Measurements from ENCODE around the gene OSBPL6. TPM values are rescaled to one million over a fixed set of nuclear protein-coding genes. Genes with fewer than 3 reads are reported as not detected.
"Not testable (repeated sequence)": the region's sequence is repeated elsewhere in the genome, so short reads cannot be mapped to it uniquely, and the experiment has no call there.

OSBPL6 gene
- polyA plus RNA-seq, 4 donors, result 3.8 to 6.1 (median 6.0) TPM

DNA sequence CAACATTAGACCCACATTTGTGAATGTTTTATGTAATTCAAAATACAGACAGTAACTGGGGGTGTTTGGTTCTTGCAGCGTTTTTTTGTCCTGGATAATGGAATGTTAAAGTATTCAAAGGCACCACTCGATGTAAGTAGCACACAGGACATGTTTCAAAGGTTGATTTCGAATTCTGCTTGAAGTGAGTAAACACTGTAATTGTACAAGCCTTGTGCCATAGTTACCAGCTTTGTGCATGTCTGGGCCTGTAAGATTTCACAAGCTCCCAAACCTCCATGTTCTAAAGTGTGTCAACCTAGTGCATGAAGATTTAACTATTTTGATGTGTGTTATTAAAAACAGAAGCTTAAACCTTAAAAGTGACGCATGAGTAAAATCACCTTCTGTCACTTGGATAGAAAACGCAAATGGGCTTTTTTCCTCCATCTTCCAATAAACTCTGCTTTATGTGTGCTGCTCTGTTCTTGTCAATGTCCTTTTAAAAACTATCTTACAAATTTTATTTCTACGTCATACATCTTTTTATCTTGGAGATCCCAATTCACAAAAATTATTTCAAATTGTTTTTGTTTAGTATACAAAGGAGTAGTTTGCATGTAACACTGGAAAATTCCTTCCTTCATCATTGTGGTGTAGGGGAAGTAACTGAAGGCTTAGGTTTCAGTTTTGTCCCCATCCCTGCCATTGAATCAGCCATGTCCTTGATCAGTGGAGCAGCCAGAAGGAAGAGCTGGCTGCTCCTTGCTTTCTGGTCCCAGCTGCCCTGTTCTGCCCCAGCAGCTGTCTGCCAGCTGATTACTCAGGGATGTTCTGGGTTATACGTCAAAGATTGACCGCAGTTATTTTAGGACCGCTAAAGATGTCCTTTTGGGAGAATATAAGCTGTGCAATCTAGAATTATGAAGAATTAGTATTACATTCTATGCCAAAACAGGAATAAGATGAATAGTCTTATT is 137.4 kb downstream of the OSBPL6 start:
- DNase-seq (ENCODE audit: low read depth in 4 of 4, low spot score in 3 of 4), result no peak

DNA sequence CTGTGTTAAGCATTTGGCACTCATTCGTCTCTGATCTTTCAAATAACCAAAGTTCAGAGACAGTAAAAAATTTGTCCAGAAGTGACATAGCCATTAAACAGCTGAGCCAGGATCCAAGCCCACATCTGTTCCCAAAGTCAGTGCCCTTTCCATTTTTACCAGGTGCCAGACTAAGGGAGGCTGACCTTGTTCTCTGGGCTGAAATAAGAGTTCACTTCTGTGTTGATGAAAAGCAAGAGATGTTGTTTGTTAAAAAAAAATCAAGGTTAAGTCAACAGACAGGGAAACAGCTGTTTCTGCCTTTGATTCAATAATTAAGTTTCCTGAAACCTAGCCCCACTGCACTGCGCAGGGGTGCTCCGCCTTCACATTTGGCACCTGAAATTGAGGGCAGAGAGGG is 139.5 kb downstream of the OSBPL6 start:
- DNase-seq (ENCODE audit: low read depth in 4 of 4, low spot score in 3 of 4), result no peak

DNA sequence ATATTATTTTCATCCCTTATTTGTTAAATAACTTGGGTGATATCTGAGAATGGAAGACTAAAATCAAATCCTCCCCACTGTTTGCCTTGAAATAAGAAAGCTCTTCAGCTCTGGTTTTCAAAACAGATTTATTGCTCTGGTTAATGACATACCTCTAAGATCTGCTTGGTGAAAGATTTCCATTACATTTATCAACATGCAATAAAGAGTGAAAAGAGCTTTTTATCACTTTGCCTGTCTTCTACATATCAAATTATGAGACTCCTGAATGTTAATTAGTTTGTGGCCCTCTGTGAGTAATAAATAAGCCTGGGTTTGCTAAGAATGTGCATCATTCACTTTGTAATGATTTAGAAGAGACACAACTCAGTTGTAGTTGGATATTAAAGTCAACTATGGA is 140.9 kb downstream of the OSBPL6 start:
- no peak for DNase-seq (ENCODE audit: low read depth in 4 of 4, low spot score in 3 of 4)

DNA sequence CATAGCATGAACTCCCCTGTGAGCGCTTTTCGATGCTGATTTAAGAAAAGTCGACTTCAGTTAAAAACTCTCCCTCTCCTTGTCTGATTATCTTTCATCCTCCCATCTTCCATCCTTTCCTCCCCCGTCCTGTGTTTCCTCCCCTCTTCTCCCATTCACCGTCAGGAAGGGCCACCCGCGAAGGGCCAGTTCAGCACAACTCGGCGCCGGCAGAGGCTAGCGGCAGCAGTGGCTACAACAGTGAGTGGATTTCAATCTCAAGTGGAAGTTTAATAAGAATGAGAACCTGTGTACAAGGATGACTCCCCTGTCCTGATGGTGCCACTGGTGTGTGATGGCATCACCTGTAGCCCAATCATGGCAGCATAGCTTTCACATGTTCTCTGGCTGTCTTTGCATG is 149.8 kb downstream of the OSBPL6 start:
- DNase-seq (ENCODE audit: low read depth in 4 of 4, low spot score in 3 of 4), result no peak

DNA sequence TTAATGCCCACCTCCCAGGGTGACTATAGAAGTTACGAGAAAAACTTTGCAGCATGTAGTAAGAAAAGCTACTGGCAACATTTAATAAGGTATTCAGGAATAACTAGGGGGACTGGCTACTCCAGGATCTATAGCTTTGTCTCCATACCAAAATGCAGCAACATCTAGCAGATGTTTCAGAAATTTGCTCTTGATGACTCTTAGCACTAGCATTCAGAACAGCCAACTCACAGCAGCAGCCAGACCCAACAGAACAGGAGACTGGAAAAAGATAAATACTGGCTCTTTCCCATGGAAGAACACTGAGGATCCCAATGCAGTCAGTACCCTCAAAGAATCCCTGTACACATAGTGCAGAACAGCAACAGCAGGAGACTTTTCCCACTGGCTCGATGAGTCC is 151.6 kb downstream of the OSBPL6 start:
- DNase-seq (ENCODE audit: low read depth in 4 of 4, low spot score in 3 of 4), result no peak

DNA sequence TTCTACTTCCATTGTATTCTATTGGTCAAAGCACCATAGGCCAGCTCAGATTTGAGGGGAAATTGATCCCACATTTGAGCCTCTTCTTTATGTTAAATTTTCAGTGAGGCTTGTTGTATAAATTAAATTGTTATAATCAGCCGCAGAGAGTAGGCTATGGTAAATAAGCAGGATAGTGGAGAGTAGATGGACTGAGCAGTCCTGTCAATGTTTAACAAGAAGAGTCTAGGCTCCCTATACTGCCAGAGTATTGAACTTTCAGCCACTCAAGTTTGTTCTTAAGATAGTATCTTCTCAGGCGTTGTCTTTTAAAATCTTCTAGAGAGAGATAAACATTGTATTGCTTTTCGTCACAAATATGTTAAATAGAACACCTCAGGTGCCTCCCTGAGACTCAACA is 155.7 kb downstream of the OSBPL6 start:
- no peak for DNase-seq (ENCODE audit: low read depth in 4 of 4, low spot score in 3 of 4)

DNA sequence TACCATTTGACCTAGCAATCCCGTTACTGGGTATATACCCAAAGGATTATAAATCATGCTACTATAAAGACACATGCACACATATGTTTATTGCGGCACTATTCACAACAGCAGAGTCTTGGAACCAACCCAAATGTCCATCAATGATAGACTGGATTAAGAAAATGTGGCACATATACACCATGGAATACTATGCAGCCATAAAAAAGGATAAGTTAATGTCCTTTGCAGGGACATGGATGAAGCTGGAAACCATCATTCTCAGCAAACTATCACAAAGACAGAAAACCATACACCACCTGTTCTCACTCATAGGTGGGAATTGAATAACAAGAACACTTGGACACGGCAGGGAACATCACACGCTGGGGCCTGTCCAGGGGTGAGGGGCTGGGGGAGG is 163.4 kb downstream of the OSBPL6 start:
- not testable (repeated sequence) for DNase-seq (ENCODE audit: low read depth in 4 of 4, low spot score in 3 of 4)

DNA sequence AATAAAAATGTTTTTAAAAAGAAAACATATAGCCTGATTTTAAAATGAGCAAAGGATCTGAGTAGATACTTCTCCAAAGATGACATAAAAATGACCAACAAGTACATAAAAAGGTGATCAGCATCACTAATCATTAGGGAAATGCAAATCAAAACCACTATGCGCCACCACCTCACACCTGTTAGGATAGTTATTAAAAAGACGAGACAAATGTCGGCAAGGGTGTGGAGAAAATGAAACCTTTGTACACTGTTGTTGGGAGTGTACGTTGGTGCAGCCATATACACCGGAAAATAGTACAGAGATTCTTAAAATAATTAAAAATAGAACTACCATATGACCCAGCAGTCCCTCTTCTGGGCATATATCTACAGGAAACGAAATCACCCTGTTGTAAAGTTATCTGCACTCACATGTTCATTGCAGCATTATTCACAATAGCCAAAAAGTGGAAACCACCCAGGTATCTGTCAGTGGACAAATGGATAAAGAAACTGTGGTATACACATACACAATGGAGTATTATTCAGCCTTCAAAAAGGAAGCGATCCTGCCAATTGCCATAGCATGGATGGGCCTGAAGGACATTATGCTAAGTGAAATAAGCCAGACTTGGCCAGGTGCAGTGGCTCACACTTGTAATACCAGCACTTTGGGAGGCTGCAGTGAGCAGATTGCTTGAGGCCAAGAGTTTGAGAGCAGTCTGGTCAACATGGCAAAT is 165.0 kb downstream of the OSBPL6 start:
- no peak for DNase-seq (ENCODE audit: low read depth in 4 of 4, low spot score in 3 of 4)

DNA sequence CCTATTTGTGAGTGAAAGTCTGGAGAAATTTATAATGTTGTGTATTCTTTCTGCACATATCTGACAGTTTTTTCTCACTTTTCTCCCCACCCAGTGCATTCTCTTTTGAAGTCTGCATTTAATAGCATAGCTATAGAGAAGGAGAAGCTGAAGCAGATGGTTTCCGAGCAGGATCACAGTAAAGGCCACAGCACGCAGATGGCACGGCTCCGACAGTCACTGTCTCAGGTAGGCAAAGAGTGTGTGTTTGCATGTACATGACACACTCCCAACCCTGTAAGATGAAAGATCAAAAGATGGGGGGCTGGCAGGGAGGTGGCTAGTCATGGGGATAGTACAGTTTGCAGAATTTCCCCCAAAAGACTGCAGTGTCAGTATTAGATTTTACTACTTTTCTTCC is 167.3 kb downstream of the OSBPL6 start:
- DNase-seq (ENCODE audit: low read depth in 4 of 4, low spot score in 3 of 4), result no peak

DNA sequence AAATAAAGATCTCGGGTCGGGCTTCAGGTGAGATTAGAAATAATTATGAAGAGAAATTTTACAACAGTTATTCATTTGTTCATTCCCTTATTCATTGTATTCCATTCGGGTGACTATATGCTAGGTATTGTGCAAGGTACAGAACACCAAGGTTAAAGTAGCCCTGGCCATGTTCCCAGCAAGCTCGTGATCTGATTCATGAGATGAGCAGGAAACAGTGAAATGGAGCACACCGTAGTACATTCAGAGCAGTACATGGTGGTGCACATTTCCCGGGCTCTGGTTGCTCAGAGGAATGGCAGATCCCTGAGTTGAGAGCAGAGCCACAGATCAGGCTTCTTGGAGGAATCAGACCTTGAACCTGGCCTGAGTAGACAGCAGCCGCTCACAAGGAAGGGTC is 168.9 kb downstream of the OSBPL6 start:
- no peak for DNase-seq (ENCODE audit: low read depth in 4 of 4, low spot score in 3 of 4)

DNA sequence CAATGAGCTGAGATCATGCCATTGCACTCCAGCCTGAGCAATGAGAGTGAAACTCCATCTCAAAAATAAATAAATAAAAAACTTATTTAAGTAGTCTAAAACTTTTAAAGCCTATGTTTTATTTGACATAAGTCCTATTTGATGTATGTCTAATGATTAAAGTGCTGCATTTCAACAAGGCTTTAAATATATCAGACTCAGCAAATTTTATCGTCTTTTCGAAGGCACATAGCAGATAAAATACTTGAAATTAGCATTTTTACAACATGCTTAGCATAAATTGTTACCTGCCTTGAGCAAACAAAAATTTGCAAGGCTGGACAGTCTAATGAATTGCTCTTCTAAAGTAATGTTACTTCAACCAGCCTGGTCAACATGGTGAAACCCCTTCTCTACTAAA is 170.8 kb downstream of the OSBPL6 start:
- DNase-seq (ENCODE audit: low read depth in 4 of 4, low spot score in 3 of 4), result no peak

DNA sequence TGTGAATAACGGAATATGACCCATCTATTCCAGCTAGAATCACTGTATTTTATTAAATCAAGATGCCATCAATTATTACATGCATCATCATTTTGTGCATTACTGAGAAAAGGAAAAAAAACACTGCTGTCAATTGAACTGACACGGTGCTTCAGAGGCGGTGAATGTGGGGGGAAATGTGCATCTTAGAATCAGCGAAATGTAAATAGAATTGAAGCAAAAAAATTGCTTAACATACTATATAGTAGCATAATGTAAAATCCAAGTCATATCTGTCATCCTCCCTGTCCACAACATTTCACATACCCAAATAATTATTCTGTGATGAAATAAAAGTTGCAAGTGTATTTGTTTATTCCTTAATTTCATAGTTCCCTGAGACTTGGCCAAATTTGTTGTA is 172.1 kb downstream of the OSBPL6 start:
- DNase-seq (ENCODE audit: low read depth in 4 of 4, low spot score in 3 of 4), result no peak

DNA sequence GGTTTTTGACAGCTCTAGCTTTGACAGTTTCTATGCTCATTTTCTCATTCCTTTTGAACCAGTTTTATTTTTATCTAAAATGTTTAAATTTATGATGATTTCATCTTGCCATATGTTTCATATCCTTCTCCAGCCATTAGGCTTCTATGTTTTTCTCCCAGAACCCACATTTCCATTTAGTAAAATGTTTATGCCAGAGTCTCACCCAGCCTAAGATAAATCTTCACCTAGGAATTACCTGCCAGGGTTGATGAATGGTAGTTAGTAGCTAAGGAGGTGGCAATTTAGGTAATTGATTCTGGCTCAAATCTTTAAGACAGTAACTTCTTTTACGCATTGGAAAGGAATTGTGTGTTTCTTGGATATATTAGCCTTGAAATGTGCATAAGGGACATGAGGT is 173.0 kb downstream of the OSBPL6 start:
- no peak for DNase-seq (ENCODE audit: low read depth in 4 of 4, low spot score in 3 of 4)

DNA sequence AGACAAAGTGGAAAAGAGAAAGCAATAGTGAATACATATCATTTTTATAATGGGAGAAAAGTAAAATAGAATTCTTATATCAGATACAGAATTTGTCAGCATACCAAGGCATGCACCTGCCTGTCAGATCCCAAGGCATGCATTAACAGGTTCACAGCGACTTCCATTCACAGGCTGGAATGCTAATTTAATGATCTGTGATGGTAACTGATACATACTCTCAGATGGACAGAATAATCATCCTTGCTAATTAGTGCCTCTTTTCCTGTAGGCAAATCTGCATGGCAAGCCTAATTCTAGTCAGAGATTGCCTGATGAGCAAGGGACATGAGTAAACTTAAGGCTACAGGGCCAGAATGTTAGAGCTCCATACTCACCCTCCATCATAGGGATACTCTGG is 180.6 kb downstream of the OSBPL6 start:
- DNase-seq (ENCODE audit: low read depth in 4 of 4, low spot score in 3 of 4), result no peak

DNA sequence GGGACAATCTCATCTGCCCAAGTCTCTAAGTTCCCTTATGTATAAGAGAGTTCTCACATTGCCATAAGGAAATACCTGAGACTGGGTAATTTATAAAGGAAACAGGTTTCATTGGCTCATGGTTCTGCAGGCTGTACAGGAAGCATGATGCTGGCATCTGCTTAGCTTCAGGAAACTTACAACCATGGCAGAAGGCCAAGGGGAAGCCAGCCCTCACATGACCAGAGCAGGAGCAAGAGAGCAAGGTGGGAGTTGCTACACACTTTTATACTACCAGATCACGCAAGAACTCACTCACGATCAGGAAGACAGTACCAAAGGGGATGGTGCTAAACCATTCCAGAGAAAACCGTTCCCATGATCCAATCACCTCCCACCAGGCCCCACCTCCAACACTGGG is 182.7 kb downstream of the OSBPL6 start:
- no peak for DNase-seq (ENCODE audit: low read depth in 4 of 4, low spot score in 3 of 4)

DNA sequence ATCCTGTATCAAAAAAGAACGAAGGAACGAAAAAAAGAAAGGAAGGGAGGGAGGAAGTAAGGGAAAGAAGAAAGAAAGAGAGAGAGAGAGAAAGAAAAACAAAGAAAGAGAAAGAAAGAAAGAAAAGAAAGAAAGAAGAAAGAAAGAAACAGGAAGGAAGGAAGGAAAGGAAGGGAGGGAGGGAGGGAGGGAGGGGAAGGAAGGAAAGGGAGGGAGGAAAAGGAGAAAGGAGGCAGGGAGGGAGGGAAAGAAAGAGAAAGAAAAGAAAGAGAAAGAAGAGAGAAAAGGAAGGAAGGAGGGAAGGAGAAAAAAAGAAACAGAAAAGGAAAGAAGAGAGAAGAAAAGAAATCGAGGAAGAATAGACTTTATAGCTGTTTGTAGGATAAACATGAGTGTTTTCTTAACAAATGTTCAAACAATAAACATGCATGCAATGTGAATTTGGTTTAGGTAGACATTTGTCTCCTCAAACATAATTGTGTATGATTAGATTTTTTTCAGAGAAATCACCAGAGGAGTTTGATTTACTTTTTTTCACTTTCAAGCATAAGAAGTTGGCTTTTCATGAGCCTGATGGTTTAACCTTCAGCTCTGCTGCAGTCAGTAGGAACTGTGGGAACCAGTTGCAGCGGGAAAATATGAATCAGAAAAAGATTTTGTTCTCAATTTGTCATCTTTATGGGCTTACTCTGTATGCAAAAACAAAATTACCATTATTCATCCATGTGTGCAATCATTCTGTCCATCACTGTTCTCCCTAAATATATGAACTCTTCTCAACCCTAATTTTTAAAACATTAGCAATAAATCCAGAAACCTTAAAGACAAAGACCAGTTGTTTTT is 185.1 kb downstream of the OSBPL6 start:
- DNase-seq (ENCODE audit: low read depth in 4 of 4, low spot score in 3 of 4), result peak in 1 of 4 donors; percentile 3

DNA sequence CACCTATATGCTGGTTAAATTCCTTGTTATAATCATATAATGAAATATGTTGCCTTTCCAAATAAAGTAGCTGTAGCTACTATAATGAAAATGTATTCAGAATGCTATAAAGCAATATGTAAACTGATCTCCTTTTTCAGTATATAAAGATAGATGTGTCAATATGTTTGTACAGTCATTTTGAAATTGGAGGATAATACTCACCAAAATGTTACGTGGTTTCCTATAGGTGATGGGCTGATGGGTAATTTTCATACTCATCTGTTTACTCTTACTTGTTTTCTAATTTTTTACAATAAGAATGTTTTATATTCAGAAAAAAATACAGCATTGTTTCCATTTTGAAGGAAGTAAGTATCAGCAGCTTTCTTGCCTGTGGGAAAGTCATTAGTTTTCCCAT is 186.5 kb downstream of the OSBPL6 start:
- no peak for DNase-seq (ENCODE audit: low read depth in 4 of 4, low spot score in 3 of 4)

DNA sequence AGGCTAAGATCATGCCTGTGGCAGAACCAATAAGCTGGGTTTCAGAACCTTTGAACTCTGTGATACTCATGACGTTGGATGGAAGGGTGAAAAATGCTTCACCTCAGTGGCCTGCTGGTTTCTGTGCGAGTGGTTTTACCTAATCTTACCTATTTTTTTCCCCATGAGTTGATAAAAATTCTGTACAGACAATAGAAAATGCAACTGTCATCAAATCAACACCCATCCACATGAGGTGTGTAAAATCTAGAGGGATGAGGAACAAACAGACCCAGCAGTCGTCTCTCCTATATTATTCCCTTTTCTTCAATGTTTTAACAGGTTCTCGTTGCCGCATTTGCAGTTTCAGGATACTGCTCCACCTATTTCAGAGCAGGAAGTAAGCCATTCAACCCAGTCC is 189.4 kb downstream of the OSBPL6 start:
- no peak for DNase-seq (ENCODE audit: low read depth in 4 of 4, low spot score in 3 of 4)

DNA sequence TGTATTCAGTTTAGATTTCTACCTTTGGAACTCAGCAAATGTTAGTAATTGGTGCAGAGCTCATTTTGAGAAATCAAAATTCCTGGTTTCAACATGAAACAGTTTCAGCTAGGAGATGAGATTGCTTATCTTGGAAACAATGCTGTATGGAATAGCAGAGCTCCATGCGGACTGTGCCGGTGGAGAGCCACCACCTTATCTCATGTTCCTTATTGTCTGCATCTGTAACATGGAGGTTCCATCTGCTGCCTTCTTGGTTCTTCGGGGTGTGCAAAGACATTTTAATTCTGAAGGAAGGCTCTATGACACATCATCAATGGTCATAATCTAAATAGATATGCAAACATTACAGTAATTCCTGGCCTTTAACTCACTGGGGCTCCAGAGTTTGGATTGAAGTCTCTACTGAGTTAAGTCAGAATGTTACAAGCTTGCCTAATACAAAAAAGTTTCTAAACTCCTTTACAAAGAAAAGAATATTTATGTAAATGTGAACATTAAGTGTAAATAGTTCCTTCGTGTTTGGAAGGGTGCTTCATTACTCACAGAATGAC is 191.4 kb downstream of the OSBPL6 start:
- no peak for DNase-seq (ENCODE audit: low read depth in 4 of 4, low spot score in 3 of 4)

DNA sequence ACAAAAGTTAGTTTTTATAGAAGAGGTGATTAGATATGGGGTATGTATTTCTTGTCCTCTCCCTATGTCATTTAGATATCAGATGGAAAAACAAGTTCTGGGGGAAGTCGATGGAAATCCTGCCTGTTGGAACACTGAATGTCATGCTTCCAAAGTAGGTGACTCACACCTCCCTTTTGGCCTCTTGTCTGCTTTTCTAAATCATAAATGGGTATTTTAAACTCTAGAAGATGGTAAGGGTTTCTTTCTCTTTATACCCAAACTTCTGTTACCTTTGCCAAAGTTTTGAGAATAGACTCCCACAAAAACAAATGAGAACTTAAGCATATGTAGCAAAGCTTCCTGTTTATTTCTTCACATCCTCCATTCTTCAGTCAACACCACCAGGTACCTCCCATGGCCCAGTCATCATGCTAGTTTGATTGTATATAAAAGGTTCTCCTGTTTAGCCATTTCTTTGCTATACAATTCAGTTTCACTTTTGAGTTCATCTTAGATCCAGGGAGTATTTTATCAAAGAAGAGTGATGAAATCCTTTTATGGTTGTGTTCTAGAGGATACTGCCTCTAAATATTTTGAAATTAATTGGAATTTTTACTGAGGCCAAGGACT is 192.8 kb downstream of the OSBPL6 start:
- no peak for DNase-seq (ENCODE audit: low read depth in 4 of 4, low spot score in 3 of 4)
